HepG2 (cell line): ENCODE measurements around the gene NOXO1. TPM values are rescaled to one million over a fixed set of nuclear protein-coding genes. Genes with fewer than 3 reads are reported as not detected.
A peak's percentile ranks its signal among the peaks of the same experiment; 100 is the strongest.

Experiments used
- ATF7 ChIP-seq, 2 experiments: fragments of 450-650 bp in 1 of 2; sonication (generic) in 1 of 2; formaldehyde crosslinking in 1 of 2; IDR thresholded peaks; 2 replicates each; pipeline versions ENCODE4 v1.4.0 to v1.6.1; 2016 to 2020; ENCODE audit warnings: antibody characterized with exemption in 1 of 2, mild to moderate bottlenecking in 1 of 2, missing genetic modification reagents in 1 of 2
- BRD4 ChIP-seq: sonication (generic); formaldehyde crosslinking; IDR thresholded peaks from 2 replicates; pipeline ENCODE4 v1.4.0; 2020; ENCODE audit warnings: missing genetic modification reagents
- CBX1 ChIP-seq: IDR thresholded peaks from one replicate; pipeline ENCODE4 v1.6.1; 2016; ENCODE audit warnings: antibody characterized with exemption, low read depth
- E2F2 ChIP-seq: sonication (generic); formaldehyde crosslinking; IDR thresholded peaks from 2 replicates; pipeline ENCODE4 v1.4.0; 2020; ENCODE audit warnings: missing genetic modification reagents, borderline replicate concordance
- FOSL2 ChIP-seq: sonication (generic); formaldehyde crosslinking; IDR thresholded peaks from 2 replicates; pipeline ENCODE4 v1.4.0; 2020; ENCODE audit warnings: missing genetic modification reagents
- HMGA1 ChIP-seq: sonication (generic); formaldehyde crosslinking; conservative IDR thresholded peaks from 2 replicates; pipeline ENCODE4 v1.4.0; 2020; ENCODE audit warnings: missing genetic modification reagents
- LBX2 ChIP-seq: sonication (generic); formaldehyde crosslinking; IDR thresholded peaks from 2 replicates; pipeline ENCODE4 v1.5.0; 2020; ENCODE audit warnings: missing genetic modification reagents, mild to moderate bottlenecking, borderline replicate concordance
- NAIF1 ChIP-seq: sonication (generic); formaldehyde crosslinking; IDR thresholded peaks from 2 replicates; pipeline ENCODE4 v1.5.0; 2020; ENCODE audit warnings: mild to moderate bottlenecking, missing genetic modification reagents, borderline replicate concordance
- PHF8 ChIP-seq: sonication (generic); formaldehyde crosslinking; IDR thresholded peaks from 2 replicates; pipeline ENCODE4 v1.5.0; 2020; ENCODE audit warnings: missing genetic modification reagents
- PREB ChIP-seq: sonication (generic); formaldehyde crosslinking; IDR thresholded peaks from 2 replicates; pipeline ENCODE4 v1.4.0; 2020; ENCODE audit warnings: missing genetic modification reagents
- SMAD3 ChIP-seq: sonication (generic); formaldehyde crosslinking; IDR thresholded peaks from 2 replicates; pipeline ENCODE4 v1.4.0; 2020; ENCODE audit warnings: missing genetic modification reagents
- ZBTB34 ChIP-seq: sonication (generic); formaldehyde crosslinking; IDR thresholded peaks from 2 replicates; pipeline ENCODE4 v1.8.0; 2022; ENCODE audit warnings: mild to moderate bottlenecking, missing genetic modification reagents
- ZNF282 ChIP-seq: fragments of 450-650 bp; IDR thresholded peaks from 2 replicates; pipeline ENCODE4 v1.6.1; 2018; ENCODE audit not compliant: partially characterized antibody
- ZNF318 ChIP-seq: sonication (generic); formaldehyde crosslinking; IDR thresholded peaks from 2 replicates; pipeline ENCODE4 v1.4.0; 2020; ENCODE audit warnings: mild to moderate bottlenecking, missing genetic modification reagents
- ZNF337 ChIP-seq: sonication (generic); formaldehyde crosslinking; IDR thresholded peaks from 2 replicates; pipeline ENCODE4 v1.5.1; 2020; ENCODE audit warnings: missing genetic modification reagents, low read depth, mild to moderate bottlenecking, borderline replicate concordance
- ZNF549 ChIP-seq: sonication (generic); formaldehyde crosslinking; IDR thresholded peaks from 2 replicates; pipeline ENCODE4 v1.5.0; 2020; ENCODE audit warnings: missing genetic modification reagents
- ZSCAN22 ChIP-seq: sonication (generic); formaldehyde crosslinking; IDR thresholded peaks from 2 replicates; pipeline ENCODE4 v1.4.0; 2020; ENCODE audit warnings: mild to moderate bottlenecking, missing genetic modification reagents
- polyA plus RNA-seq, 8 experiments: library from polyadenylated mRNA; depleted of rRNA in 3 of 8; stranded (reverse) in 7 of 8; unstranded in 1 of 8; fragments of >200 nt; fragmentation: Illumina TruSeq in 4 of 8; extraction: Trizol in 4 of 8; gene quantifications; 2 replicates each; pipeline versions ENCODE4 v1.2.1 to v1.2.3, GENCODE V29; 2011 to 2016; ENCODE audit warnings: low read depth in 4 of 8, missing spikeins in 1 of 8, mixed read lengths in 1 of 8; ENCODE audit not compliant: insufficient read depth in 1 of 8
- total RNA-seq, 5 experiments: library from RNA; depleted of rRNA; stranded (reverse); fragments of >200 nt; fragmentation: Illumina TruSeq; extraction: Trizol; gene quantifications; 2 replicates each; pipeline ENCODE4 v1.2.3, GENCODE V29; 2016; ENCODE audit warnings: low read depth in 1 of 5

Gene NOXO1
- total and polyA plus RNA-seq, 2 of the 13 experiments (the other 11 are each of a cell fraction or from before 2014, with no cell fraction given) = 0.69 to 1.4 TPM

- TF ChIP-seq ZNF318 (CRISPR knock-in tag) (no peak), ZNF549 (CRISPR knock-in tag) (no peak), BRD4 (no peak), ZBTB34 (CRISPR knock-in tag) (no peak), NAIF1 (CRISPR knock-in tag) (0 out of 2 replicates have a peak, but pooled peaks have one; percentile 3), HMGA1 (CRISPR knock-in tag) (no peak), E2F2 (CRISPR knock-in tag) (no peak), PHF8 (CRISPR knock-in tag) (no peak), SMAD3 (no peak), ZSCAN22 (no peak), LBX2 (no peak), CBX1 (no peak), ATF7 (IDR thresholded peaks at IDR 0.05) (no peak), ATF7 (CRISPR knock-in tag; IDR thresholded peaks at IDR 0.05) (no peak), PREB (no peak), ZNF337 (no peak), FOSL2 (no peak), ZNF282 (no peak)
Observed at GRCh38 chr16:1942047-1942809, 39.0 kb downstream of the NOXO1 start (continued).
